Mesodermal cell (in vitro differentiated cells): ENCODE data around the gene MYL11.
A peak's percentile ranks its signal among the peaks of the same experiment; 100 is the strongest.

Experiments
- H3K27ac ChIP-seq: 2 replicates; pipeline ENCODE4 v1.7.0; 2013; ENCODE audit warnings: mild to moderate bottlenecking, low read depth, low read length, moderate library complexity; ENCODE audit not compliant: severe bottlenecking
- H3K36me3 ChIP-seq: 2 replicates; pipeline ENCODE4 v1.7.1; 2013; ENCODE audit warnings: mild to moderate bottlenecking, low read length, moderate library complexity; ENCODE audit not compliant: control insufficient read depth, insufficient read depth
- H3K4me1 ChIP-seq: one replicate; pipeline ENCODE4 v1.7.1; 2013; ENCODE audit warnings: mild to moderate bottlenecking, low read length; ENCODE audit not compliant: insufficient read depth, control insufficient read depth, poor library complexity, severe bottlenecking
- H3K4me3 ChIP-seq: 2 replicates; pipeline ENCODE4 v1.7.0; 2013; ENCODE audit warnings: low read length, control low read depth, mild to moderate bottlenecking; ENCODE audit not compliant: insufficient read depth, poor library complexity, severe bottlenecking; ENCODE audit errors: extremely low read depth
- H3K9me3 ChIP-seq: 2 replicates; pipeline ENCODE4 v1.7.1; 2013; ENCODE audit warnings: mild to moderate bottlenecking, low read length, moderate library complexity; ENCODE audit not compliant: control insufficient read depth
- WGBS, 2 experiments: methylation state at CpG; one replicate each; pipeline ENCODE4 v1.1.5; 2013; ENCODE audit warnings: missing lambda C conversion rate in 2 of 2; ENCODE audit not compliant: insufficient coverage in 2 of 2; 5-methylcytosine and 5-hydroxymethylcytosine counted together

MYL11 gene

GRCh38 chr16:30354423-30355143, 20.0 kb upstream of the MYL11 start:
- peak overlapping the region; percentile 100 for H3K27ac ChIP-seq
- peaks cover 78% of the 10 kb centered on the region for H3K36me3 ChIP-seq
- H3K4me3 ChIP-seq: peak overlapping the region; percentile 94
- peaks cover 13% of the 10 kb centered on the region for H3K4me1 ChIP-seq
- WGBS, 2 experiments: 3 to 4% methylated on average over 32 to 36 of the region's 36 CpGs
- no peaks in the 10 kb centered on the region for H3K9me3 ChIP-seq

GRCh38 chr16:30355144-30355953, 19.3 kb upstream of the MYL11 start, which contains the start of gene CD2BP2:
Gene CD2BP2 (minus strand): TSS chr16:30355308. CDS start chr16:30354681, 627 bp downstream.
- Histone ChIP-seq H3K36me3 (peaks cover 72% of the 10 kb centered on the region), H3K4me1 (peaks cover 13% of the 10 kb centered on the region)
- WGBS, 2 experiments: 0% methylated on average over 29 to 38 of the region's 45 CpGs

GRCh38 chr16:30355954-30356308, 18.7 kb upstream of the MYL11 start:
- peak overlapping the region; percentile 100 for H3K27ac ChIP-seq
- H3K4me3 ChIP-seq: peak overlapping the region; percentile 94
- H3K36me3 ChIP-seq: peaks cover 71% of the 10 kb centered on the region
- H3K9me3 ChIP-seq: no peaks in the 10 kb centered on the region
- WGBS, 2 experiments: 57 to 59% methylated on average over 7 of the region's 7 CpGs
- H3K4me1 ChIP-seq: peaks cover 13% of the 10 kb centered on the region

More at GRCh38 chr16:30355144-30355953, 19.3 kb upstream of the MYL11 start, which contains the start of gene CD2BP2:
- H3K4me3 ChIP-seq: peak within 1 kb of the TSS; percentile 94
- H3K27ac ChIP-seq: peak within 1 kb of the TSS; percentile 100
- H3K9me3 ChIP-seq: no peaks in the 10 kb centered on the region

GRCh38 chr16:30356401-30357084, 18.1 kb upstream of the MYL11 start:
- Histone ChIP-seq H3K9me3 (no peaks in the 10 kb centered on the region), H3K4me3 (peak overlapping the region; percentile 94), H3K36me3 (peaks cover 65% of the 10 kb centered on the region), H3K27ac (peak overlapping the region; percentile 100), H3K4me1 (peaks cover 13% of the 10 kb centered on the region)
- WGBS, 2 experiments: 90 to 98% methylated on average over 7 to 8 of the region's 12 CpGs

- Histone ChIP-seq H3K4me3 (no peak overlapping the region), H3K4me1 (peaks cover 13% of the 10 kb centered on the region), H3K36me3 (peaks cover 61% of the 10 kb centered on the region), H3K9me3 (no peaks in the 10 kb centered on the region), H3K27ac (no peak overlapping the region)
- 79 to 94% methylated on average over 3 of the region's 5 CpGs for WGBS, 2 experiments
Measured at GRCh38 chr16:30357085-30357714, 17.4 kb upstream of the MYL11 start.

- H3K9me3 ChIP-seq: no peaks in the 10 kb centered on the region
- peaks cover 60% of the 10 kb centered on the region for H3K36me3 ChIP-seq
- H3K4me3 ChIP-seq: no peak overlapping the region
- 92 to 95% methylated on average over 27 to 34 of the region's 37 CpGs for WGBS, 2 experiments
- no peak overlapping the region for H3K27ac ChIP-seq
- H3K4me1 ChIP-seq: peaks cover 13% of the 10 kb centered on the region
Measured at GRCh38 chr16:30357715-30358576, 16.7 kb upstream of the MYL11 start.

- 93 to 94% methylated on average over 8 to 9 of the region's 9 CpGs for WGBS, 2 experiments
- peaks cover 13% of the 10 kb centered on the region for H3K4me1 ChIP-seq
- H3K9me3 ChIP-seq: no peaks in the 10 kb centered on the region
- no peak overlapping the region for H3K4me3 ChIP-seq
- peaks cover 59% of the 10 kb centered on the region for H3K36me3 ChIP-seq
- no peak overlapping the region for H3K27ac ChIP-seq
Measured at GRCh38 chr16:30358577-30358936, 16.0 kb upstream of the MYL11 start.

- Histone ChIP-seq H3K9me3 (no peaks in the 10 kb centered on the region), H3K27ac (no peak overlapping the region), H3K4me1 (peaks cover 13% of the 10 kb centered on the region), H3K4me3 (no peak overlapping the region), H3K36me3 (peaks cover 60% of the 10 kb centered on the region)
- WGBS, 2 experiments: 94 to 95% methylated on average over 25 of the region's 28 CpGs
Measured at GRCh38 chr16:30358990-30359870, 15.4 kb upstream of the MYL11 start.

- Histone ChIP-seq H3K4me3 (no peak overlapping the region), H3K36me3 (peaks cover 65% of the 10 kb centered on the region), H3K4me1 (peaks cover 13% of the 10 kb centered on the region), H3K27ac (no peak overlapping the region), H3K9me3 (no peaks in the 10 kb centered on the region)
- WGBS, 2 experiments: 86 to 92% methylated on average over 6 of the region's 6 CpGs
Measured at GRCh38 chr16:30359871-30360170, 14.8 kb upstream of the MYL11 start.
